Right lobe of liver (tissue), 6 donors: Measurements from ENCODE around the gene CNGB1. TPM values are rescaled to one million over a fixed set of nuclear protein-coding genes. Genes with fewer than 3 reads are reported as not detected.

ENCODE experiments used
- ATAC-seq, 4 donors: fragments of 200-7000 bp; cut with Tn5 transposase; one replicate each; pipeline ENCODE4 v1.9.1; 2020; ENCODE audit warnings: mild to moderate bottlenecking in 4 of 4, moderate library complexity in 4 of 4
- DNase-seq, 3 donors: peaks; one replicate each; pipeline ENCODE4 v3.0.0-alpha.2; 2020
- H3K27ac ChIP-seq, 3 donors: fragments of 200-600 bp; one replicate each; pipeline ENCODE4 v1.8.0; 2022
- H3K27me3 ChIP-seq, 2 donors: fragments of 200-600 bp; one replicate each; pipeline ENCODE4 v1.8.0; 2022
- H3K36me3 ChIP-seq, 4 donors: fragments of 200-600 bp; sonication (generic) in 1 of 4; one replicate each; pipeline versions ENCODE4 v1.5.1 to v1.8.0; 2017 to 2022; ENCODE audit warnings: control low read depth in 1 of 4
- H3K4me1 ChIP-seq, 4 donors: fragments of 200-600 bp; sonication (generic) in 1 of 4; one replicate each; pipeline versions ENCODE4 v1.5.1 to v1.8.0; 2017 to 2022; ENCODE audit warnings: control low read depth in 1 of 4
- H3K4me3 ChIP-seq, 3 donors: fragments of 200-600 bp; one replicate each; pipeline ENCODE4 v1.8.0; 2022
- H3K9me3 ChIP-seq, 4 donors: fragments of 200-600 bp; sonication (generic) in 1 of 4; one replicate each; pipeline versions ENCODE4 v1.5.1 to v1.8.0; 2017 to 2022; ENCODE audit warnings: control low read depth in 1 of 4
- CTCF ChIP-seq, 4 donors: fragments of 200-600 bp in 3 of 4; fragments of 450-650 bp in 1 of 4; IDR thresholded peaks; one replicate each; pipeline versions ENCODE4 v1.5.1 to v1.8.0; 2016 to 2022; ENCODE audit warnings: antibody characterized with exemption in 4 of 4, mild to moderate bottlenecking in 2 of 4
- POLR2A ChIP-seq: fragments of 450-650 bp; IDR thresholded peaks from one replicate; pipeline ENCODE4 v1.6.1; 2017; ENCODE audit warnings: antibody characterized with exemption, mild to moderate bottlenecking
- WGBS: methylation state at CpG from one replicate; pipeline ENCODE4 v1.1.6; 2018; ENCODE audit warnings: low coverage, low lambda C conversion rate; ENCODE audit not compliant: insufficient coverage; ENCODE audit errors: missing lambda C conversion rate; 5-methylcytosine and 5-hydroxymethylcytosine counted together
- intact Hi-C, 2 donors: fragments of 100-400 bp; cut with DNase I; formaldehyde crosslinking; loops; one replicate each; pipeline versions ENCODE4 v1.11.2 to v1.14.1; 2022
- long read RNA-seq: library from polyadenylated mRNA; unstranded; transcript quantifications from one replicate; pipeline ENCODE4 v2.0.0, GENCODE V29; 2019
- total RNA-seq, 6 experiments: library from RNA; depleted of rRNA in 2 of 6; stranded (reverse); fragments of >200 nt in 2 of 6; fragmentation: NEBNext Ultra II Directional in 3 of 6; extraction: Animal tissue kit (Norgen Biotek cat#: 25700) in 3 of 6; gene quantifications; one replicate each; pipeline versions ENCODE4 v1.1.0 to v1.2.4, GENCODE V29; 2016 to 2023
- donor health status: DM: no; HTN: yes; CAD: no.
- donor health status: DM: no; HTN: no; CAD: no.
- donor health status: DM: no; HTN: no; CAD: no.
- donor health status: DM: no; HTN: yes; CAD: no.
- donor health status: DM: no; HTN: yes; CAD: no.

The CNGB1 gene
- not detected for total RNA-seq
- long read RNA-seq = 0 reads

- no peak within 1 kb of the TSS for H3K27ac ChIP-seq
- peak in 1 of 4 donors; percentile 15 for ATAC-seq
- H3K36me3 ChIP-seq = no peaks in the 10 kb centered on the region
- DNase-seq = no peak
- TF ChIP-seq CTCF (IDR thresholded peaks at IDR 0.05) = no peak
- no peak for TF ChIP-seq POLR2A
- no peaks in the 10 kb centered on the region for H3K4me1 ChIP-seq
- no peaks in the 10 kb centered on the region for H3K27me3 ChIP-seq
- WGBS = 67% methylated on average over 3 of the region's 6 CpGs
- no peaks in the 10 kb centered on the region for H3K9me3 ChIP-seq
- H3K4me3 ChIP-seq = no peak within 1 kb of the TSS
- intact Hi-C loops = no loop called here
Measured at GRCh38 chr16:57970970-57971369, at the start of gene CNGB1. CNGB1 (minus strand) TSS chr16:57971128; CDS start chr16:57967286, 3,842 bp downstream.

GRCh38 chr16:58019866-58020538 is 49.1 kb upstream of the CNGB1 start:
- TF ChIP-seq POLR2A = no peak
- TF ChIP-seq CTCF (IDR thresholded peaks at IDR 0.05) = no peak
- Histone ChIP-seq H3K4me3 (no peak overlapping the region), H3K27me3 (no peaks in the 10 kb centered on the region), H3K27ac (no peak overlapping the region), H3K9me3 (no peaks in the 10 kb centered on the region), H3K36me3 (peaks cover 0 to 15% (median 2%) of the 10 kb centered on the region in 4 donors), H3K4me1 (peaks cover 0 to 21% (median 9%) of the 10 kb centered on the region in 4 donors)
- ATAC-seq = no peak
- WGBS = 77% methylated on average over 6 of the region's 8 CpGs
- intact Hi-C loops = loop anchor here (5.0 to 10.0 kb wide), 3 partner anchors 97 to 255 kb away; no protein-coding TSS in a partner anchor
- no peak for DNase-seq

GRCh38 chr16:58018803-58019202 is 47.9 kb upstream of the CNGB1 start:
- intact Hi-C loops = loop anchor here in 1 of 2 donors (10.0 kb wide), 1 partner anchor 254 kb away; no protein-coding TSS in a partner anchor
- no peak for DNase-seq
- H3K4me1 ChIP-seq = peaks cover 0 to 11% (median 5%) of the 10 kb centered on the region in 4 donors
- H3K9me3 ChIP-seq = no peaks in the 10 kb centered on the region
- H3K27ac ChIP-seq = no peak overlapping the region
- no peaks in the 10 kb centered on the region for H3K27me3 ChIP-seq
- WGBS = 90% methylated on average over 2 of the region's 7 CpGs
- TF ChIP-seq POLR2A = no peak
- TF ChIP-seq CTCF (IDR thresholded peaks at IDR 0.05) = peak in 1 of 4 donors; percentile 20
- ATAC-seq = no peak
- H3K36me3 ChIP-seq = peaks cover 0 to 15% (median 2%) of the 10 kb centered on the region in 4 donors
- no peak overlapping the region for H3K4me3 ChIP-seq

- no peaks in the 10 kb centered on the region for H3K4me1 ChIP-seq
- no peak for DNase-seq
- 55% methylated on average over 11 of the region's 12 CpGs for WGBS
- H3K4me3 ChIP-seq = no peak overlapping the region
- H3K27me3 ChIP-seq = no peaks in the 10 kb centered on the region
- no peak for TF ChIP-seq CTCF (IDR thresholded peaks at IDR 0.05)
- no peak for TF ChIP-seq POLR2A
- peaks cover 0 to 20% (median 2%) of the 10 kb centered on the region in 4 donors for H3K36me3 ChIP-seq
- no peaks in the 10 kb centered on the region for H3K9me3 ChIP-seq
- ATAC-seq = no peak
- H3K27ac ChIP-seq = no peak overlapping the region
- intact Hi-C loops = loop anchor here in 1 of 2 donors (10.0 kb wide), 1 partner anchor 252 kb away; no protein-coding TSS in a partner anchor
Measured at GRCh38 chr16:58016840-58017446, 46.0 kb upstream of the CNGB1 start.
